H54 (cell line): Measurements from ENCODE around the gene CELF6.

Experiments used
- DNase-seq: peaks from one replicate; pipeline ENCODE4 v3.0.0; 2011; ENCODE audit warnings: low spot score, mixed read lengths; ENCODE audit not compliant: insufficient read length
- FAIRE-seq: peaks from 3 replicates; lab custom pipeline; 2011; peaks lifted over from hg19 to GRCh38; lab: Jason Lieb, UNC
- POLR2A ChIP-seq: IDR thresholded peaks from 2 replicates; pipeline ENCODE4 v1.6.1; 2011; ENCODE audit warnings: low read depth, mild to moderate bottlenecking, low read length

Gene CELF6

DNA sequence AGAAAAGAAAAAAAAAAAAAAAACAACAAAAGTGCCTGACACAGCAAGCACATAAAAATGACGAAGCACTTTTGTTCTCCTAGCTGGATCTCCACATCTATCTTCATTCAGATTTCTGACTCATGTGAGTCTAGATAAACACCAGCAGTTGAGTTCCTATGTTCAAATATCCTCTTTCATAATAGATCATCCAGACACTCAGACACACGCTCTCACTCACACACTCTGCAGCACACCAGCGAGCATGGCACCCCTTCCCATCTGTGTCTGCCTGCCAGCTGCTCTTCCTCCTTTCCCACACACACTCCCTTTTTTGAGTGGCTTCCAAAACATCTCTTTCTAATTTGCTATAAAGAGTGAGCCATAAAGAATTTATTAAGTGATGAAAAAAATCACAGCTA is 19.8 kb upstream of the CELF6 start:
- no peak for TF ChIP-seq POLR2A
- FAIRE-seq = no peak
- no peak for DNase-seq

DNA sequence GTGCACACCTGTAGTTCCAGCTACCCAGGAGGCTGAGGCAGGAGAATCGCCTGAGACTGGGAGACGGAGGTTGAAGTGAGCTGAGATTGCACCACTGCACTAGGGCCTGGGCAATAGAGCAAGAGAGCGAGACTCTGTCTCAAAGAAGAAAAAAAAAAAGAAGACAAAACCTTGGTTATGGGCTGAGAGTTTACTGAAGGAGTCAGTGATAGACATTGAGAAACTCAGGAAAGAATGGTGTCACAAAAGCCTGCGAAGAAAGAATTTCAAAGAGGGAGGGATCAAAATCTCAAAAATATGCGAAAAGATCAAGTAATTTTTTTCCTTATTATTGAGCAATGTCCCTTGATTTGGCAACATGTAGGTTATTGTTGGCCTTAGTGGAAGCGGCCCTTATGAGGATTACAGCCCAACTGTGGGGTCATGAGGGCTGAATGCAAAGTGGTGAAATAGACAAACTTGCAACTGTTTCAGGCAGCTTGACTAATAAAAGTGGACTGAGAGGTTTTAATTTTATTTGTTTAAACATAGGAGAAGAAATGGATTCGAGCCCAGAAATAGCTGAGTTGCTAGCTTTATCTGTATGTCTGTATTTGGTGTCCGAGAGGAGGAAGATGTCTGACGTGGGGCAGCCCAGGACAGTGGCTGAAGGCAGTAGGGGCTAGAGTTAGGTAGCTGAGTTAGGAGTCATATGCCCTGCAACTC is 18.8 kb upstream of the CELF6 start:
- no peak for TF ChIP-seq POLR2A
- DNase-seq (no peak), FAIRE-seq (no peak)

- DNase-seq (no peak), FAIRE-seq (no peak)
- TF ChIP-seq POLR2A = no peak
Observed at GRCh38 chr15:72338148-72338547, 18.2 kb upstream of the CELF6 start.

DNA sequence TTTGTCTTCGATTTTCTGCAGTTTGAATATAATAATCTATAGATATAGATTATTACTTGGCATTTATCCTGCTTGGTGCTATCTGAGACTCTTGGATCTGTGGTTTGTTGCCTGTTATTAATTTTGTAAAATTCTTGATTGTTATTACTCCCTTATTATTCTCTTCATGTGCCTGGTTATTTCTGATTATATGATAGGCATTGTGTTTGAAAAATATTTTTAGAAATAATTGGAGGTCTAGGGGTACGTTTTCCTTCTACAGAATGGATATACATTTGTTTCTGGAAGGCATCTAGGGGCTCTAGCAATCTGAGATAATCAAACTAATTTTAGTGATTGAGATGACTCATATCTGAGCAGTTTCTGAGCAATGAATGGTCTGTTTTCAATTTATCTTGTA is 14.9 kb upstream of the CELF6 start:
- TF ChIP-seq POLR2A = no peak
- no peak for DNase-seq
- FAIRE-seq = no peak

GRCh38 chr15:72331021-72331420 is 11.1 kb upstream of the CELF6 start:
- TF ChIP-seq POLR2A = no peak
- no peak for DNase-seq
- no peak for FAIRE-seq

GRCh38 chr15:72323752-72324151 is 3.8 kb upstream of the CELF6 start:
- FAIRE-seq (no peak), DNase-seq (no peak)

DNA sequence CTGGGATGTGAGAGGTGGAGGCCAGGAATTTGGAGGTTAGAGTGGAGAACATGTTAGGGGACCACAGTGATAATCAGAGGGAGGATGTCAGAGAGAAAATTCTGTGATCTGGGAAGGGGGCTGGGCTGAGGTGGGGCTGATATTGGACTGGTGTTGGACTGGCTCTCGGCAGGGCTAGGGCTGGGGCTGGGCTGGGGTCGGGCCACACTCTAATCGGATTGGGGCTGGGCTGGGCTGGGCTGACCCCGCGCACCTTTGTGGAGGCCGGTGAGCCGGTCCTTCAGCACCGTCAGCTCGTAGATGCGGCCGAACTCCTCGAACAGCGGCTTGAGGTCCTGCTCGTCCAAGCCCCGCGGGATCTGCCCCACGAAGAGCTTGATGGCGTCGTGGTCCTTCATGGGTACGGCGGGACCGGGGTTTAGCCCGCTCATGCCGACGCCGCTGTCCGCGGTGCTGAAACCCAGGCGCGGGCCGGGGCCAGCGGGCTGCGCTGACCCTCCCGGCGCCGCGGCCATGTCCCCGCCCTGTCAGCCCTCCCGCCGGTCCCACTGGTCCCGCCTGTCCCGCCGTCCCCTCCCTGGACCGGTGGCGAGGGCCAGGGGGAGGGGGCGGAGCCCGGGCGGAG is 485 bp downstream of the CELF6 start:
- FAIRE-seq (no peak), DNase-seq (no peak)
- no peak for TF ChIP-seq POLR2A

More at GRCh38 chr15:72323752-72324151, 3.8 kb upstream of the CELF6 start:
- TF ChIP-seq POLR2A = no peak

- DNase-seq = no peak
- no peak for FAIRE-seq
- no peak for TF ChIP-seq POLR2A
Observed at GRCh38 chr15:72318408-72318942, 1.5 kb downstream of the CELF6 start.

- DNase-seq = no peak
- no peak for TF ChIP-seq POLR2A
- no peak for FAIRE-seq
Observed at GRCh38 chr15:72315706-72316370, 4.1 kb downstream of the CELF6 start.

DNA sequence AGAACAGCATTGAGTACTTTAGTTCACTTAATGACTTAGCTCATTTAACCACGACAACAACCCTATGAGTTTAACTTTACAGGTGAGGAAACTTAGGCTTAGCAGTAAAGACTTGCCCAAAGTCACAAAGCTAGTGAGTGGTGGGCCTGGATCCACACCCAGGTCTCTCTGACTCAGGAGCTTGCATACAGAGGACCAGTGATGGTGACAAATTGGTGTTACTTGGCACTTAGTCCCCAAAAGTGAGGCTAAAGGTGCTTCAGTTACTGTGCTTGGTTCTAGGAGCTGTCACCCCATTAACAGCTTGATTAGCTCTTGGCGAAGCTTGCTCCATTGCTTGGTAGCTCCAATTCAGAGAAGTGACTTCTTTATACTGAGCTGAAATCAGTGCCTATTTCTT is 6.1 kb downstream of the CELF6 start:
- TF ChIP-seq POLR2A = no peak
- DNase-seq = no peak

GRCh38 chr15:72313448-72313840 is 6.5 kb downstream of the CELF6 start:
- TF ChIP-seq POLR2A = no peak
- DNase-seq (no peak), FAIRE-seq (no peak)

More for the DNA sequence above, 6.1 kb downstream of the CELF6 start:
- FAIRE-seq = no peak

GRCh38 chr15:72312605-72313447 is 7.1 kb downstream of the CELF6 start:
- DNase-seq (peak; percentile 77), FAIRE-seq (no peak)
- no peak for TF ChIP-seq POLR2A

- no peak for DNase-seq
- TF ChIP-seq POLR2A = no peak
- FAIRE-seq = no peak
Observed at GRCh38 chr15:72307026-72307425, 12.9 kb downstream of the CELF6 start.

DNA sequence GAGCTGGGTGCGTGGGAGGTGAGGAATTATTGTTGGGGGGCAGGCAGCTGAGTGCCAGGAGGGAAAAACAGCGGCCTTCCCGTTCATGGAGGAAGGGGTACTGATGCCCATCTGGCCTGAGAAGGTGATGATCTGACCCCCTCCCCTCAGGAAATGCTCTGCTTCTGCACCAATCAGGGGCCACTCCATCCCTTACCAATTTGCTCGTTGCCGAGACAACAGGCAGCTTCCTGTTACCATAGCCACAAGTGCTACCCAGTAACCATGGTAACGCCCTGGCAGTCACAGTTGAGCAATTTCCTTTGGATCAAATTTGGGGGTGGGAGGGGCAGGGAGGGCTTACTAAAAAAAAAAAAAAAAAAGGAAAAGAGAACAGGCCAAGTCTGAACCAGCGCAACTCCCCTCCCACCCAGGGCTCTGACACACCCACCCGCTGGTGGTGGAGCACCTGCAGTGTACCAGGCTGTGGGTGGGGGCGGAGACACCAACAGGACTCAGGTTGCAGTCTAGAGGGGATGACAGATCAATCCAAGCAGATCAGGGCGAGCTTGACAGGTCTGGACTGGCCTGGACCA is 13.7 kb downstream of the CELF6 start:
- TF ChIP-seq POLR2A = no peak
- FAIRE-seq (no peak), DNase-seq (no peak)
